Lower leg skin (tissue), 4 donors: Measurements from ENCODE around the gene AGRP. TPM values are rescaled to one million over a fixed set of nuclear protein-coding genes. Genes with fewer than 3 reads are reported as not detected.
A peak's percentile ranks its signal among the peaks of the same experiment; 100 is the strongest.

ENCODE experiments used
- DNase-seq, 2 donors: peaks; one replicate each; pipeline ENCODE4 v3.0.0-alpha.2; 2019; ENCODE audit warnings: low spot score in 2 of 2
- H3K4me3 ChIP-seq: fragments of 200-600 bp; sonication (generic); 2 replicates; pipeline ENCODE4 v1.5.1; 2017; ENCODE audit warnings: mild to moderate bottlenecking, low read depth; ENCODE audit not compliant: poor library complexity, severe bottlenecking
- POLR2A ChIP-seq, 2 donors: fragments of 450-650 bp; IDR thresholded peaks; one replicate each; pipeline ENCODE4 v1.6.1; 2016 to 2017; ENCODE audit warnings: antibody characterized with exemption in 2 of 2, mild to moderate bottlenecking in 1 of 2, moderate library complexity in 1 of 2
- WGBS, 2 donors: methylation state at CpG; one replicate each; pipeline ENCODE4 v1.1.5; 2018; 5-methylcytosine and 5-hydroxymethylcytosine counted together
- intact Hi-C: fragments of 100-400 bp; cut with DNase I; formaldehyde crosslinking; loops from one replicate; pipeline ENCODE4 v1.15.0; 2023; ENCODE audit warnings: low total_unique reads
- total RNA-seq, 4 donors: library from RNA; depleted of rRNA; stranded (reverse); fragments of >200 nt; gene quantifications; one replicate each; pipeline ENCODE4 v1.1.0, GENCODE V29; 2016
- TF ChIP-seq, protein P1 (sequence below), 3 donors: fragments of 450-650 bp; IDR thresholded peaks; one replicate each; pipeline ENCODE4 v1.5.1; 2016; ENCODE audit warnings: antibody characterized with exemption in 3 of 3, mild to moderate bottlenecking in 3 of 3, moderate library complexity in 2 of 3

Gene AGRP
- total RNA-seq, 4 donors from 2014 or later = not detected

GRCh38 chr16:67528222-67528869 lies 45.0 kb upstream of the AGRP start, which contains the start of gene RIPOR1:
Gene RIPOR1 (plus strand): TSS chr16:67528829. CDS start chr16:67538447, 9,618 bp downstream.
- WGBS, 2 donors = 30 to 81% methylated on average over 4 to 21 of the region's 45 CpGs
- intact Hi-C loops = no loop called here
- peak within 1 kb of the TSS; percentile 89 for H3K4me3 ChIP-seq
- DNase-seq = peak in 1 of 2 donors; percentile 92
- TF ChIP-seq POLR2A (IDR thresholded peaks at IDR 0.05) = no peak
- TF ChIP-seq, protein P1, sequence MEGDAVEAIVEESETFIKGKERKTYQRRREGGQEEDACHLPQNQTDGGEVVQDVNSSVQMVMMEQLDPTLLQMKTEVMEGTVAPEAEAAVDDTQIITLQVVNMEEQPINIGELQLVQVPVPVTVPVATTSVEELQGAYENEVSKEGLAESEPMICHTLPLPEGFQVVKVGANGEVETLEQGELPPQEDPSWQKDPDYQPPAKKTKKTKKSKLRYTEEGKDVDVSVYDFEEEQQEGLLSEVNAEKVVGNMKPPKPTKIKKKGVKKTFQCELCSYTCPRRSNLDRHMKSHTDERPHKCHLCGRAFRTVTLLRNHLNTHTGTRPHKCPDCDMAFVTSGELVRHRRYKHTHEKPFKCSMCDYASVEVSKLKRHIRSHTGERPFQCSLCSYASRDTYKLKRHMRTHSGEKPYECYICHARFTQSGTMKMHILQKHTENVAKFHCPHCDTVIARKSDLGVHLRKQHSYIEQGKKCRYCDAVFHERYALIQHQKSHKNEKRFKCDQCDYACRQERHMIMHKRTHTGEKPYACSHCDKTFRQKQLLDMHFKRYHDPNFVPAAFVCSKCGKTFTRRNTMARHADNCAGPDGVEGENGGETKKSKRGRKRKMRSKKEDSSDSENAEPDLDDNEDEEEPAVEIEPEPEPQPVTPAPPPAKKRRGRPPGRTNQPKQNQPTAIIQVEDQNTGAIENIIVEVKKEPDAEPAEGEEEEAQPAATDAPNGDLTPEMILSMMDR (IDR thresholded peaks at IDR 0.05) = no peak

DNA sequence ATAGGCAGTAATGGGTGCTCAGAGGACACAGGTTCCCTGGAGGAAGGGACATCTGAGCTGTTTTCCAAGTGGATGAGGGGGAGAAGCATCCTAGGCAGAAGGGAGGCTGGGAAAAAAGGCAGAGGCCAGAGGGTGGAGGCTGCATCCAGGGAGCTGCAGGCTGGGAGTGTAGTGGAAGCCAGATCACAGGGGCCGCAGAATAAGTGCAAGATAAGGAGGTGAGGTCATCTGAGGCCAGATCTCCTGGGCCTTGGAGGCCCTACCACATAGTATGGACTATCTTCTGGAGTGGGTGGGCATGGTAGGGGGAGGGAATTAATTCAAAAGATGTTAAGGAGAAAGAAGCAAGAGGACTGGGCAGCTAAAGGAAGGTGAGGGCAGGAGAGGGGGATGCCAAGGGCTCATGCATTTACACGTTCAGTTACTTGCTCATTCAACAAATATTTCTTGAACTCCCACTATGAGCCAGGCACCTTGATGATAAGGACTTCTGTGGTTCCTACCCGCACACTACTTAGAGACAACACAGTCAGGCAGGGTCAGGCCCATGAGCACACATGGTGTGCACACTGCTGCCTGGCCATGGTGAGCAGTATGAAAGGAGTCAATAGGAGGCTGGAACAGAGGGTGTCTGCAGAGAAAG lies 42.9 kb upstream of the AGRP start:
- no peak for DNase-seq
- 74 to 81% methylated on average over 3 of the region's 3 CpGs for WGBS, 2 donors
- intact Hi-C loops = no loop called here
- TF ChIP-seq, protein P1 (IDR thresholded peaks at IDR 0.05) = no peak
- TF ChIP-seq POLR2A (IDR thresholded peaks at IDR 0.05) = no peak
- H3K4me3 ChIP-seq = no peak overlapping the region

- WGBS, 2 donors = 71 to 73% methylated on average over 11 of the region's 11 CpGs
- H3K4me3 ChIP-seq = no peak overlapping the region
- intact Hi-C loops = no loop called here
- no peak for DNase-seq
- TF ChIP-seq, protein P1 (IDR thresholded peaks at IDR 0.05) = no peak
- no peak for TF ChIP-seq POLR2A (IDR thresholded peaks at IDR 0.05)
Observed at GRCh38 chr16:67525176-67525860, 42.0 kb upstream of the AGRP start.

GRCh38 chr16:67521095-67521804 lies 37.9 kb upstream of the AGRP start:
- TF ChIP-seq, protein P1 (IDR thresholded peaks at IDR 0.05) = peak in 1 of 3 donors; percentile 80
- TF ChIP-seq POLR2A (IDR thresholded peaks at IDR 0.05) = no peak
- peak; percentile 96 to 99 for DNase-seq
- intact Hi-C loops = no loop called here
- H3K4me3 ChIP-seq = no peak overlapping the region
- 0 to 1% methylated on average over 23 of the region's 25 CpGs for WGBS, 2 donors

- WGBS, 2 donors = 73 to 84% methylated on average over 4 of the region's 4 CpGs
- no peak for DNase-seq
- TF ChIP-seq, protein P1 (IDR thresholded peaks at IDR 0.05) = no peak
- no peak for TF ChIP-seq POLR2A (IDR thresholded peaks at IDR 0.05)
- H3K4me3 ChIP-seq = no peak overlapping the region
- intact Hi-C loops = no loop called here
Observed at GRCh38 chr16:67519242-67519641, 35.9 kb upstream of the AGRP start.
